NOMO-1 treated with dmso at 0.1 percent for 144 hours (cell line): ENCODE data around the gene MEGF8.
"Not testable (repeated sequence)": the region's sequence is repeated elsewhere in the genome, so short reads cannot be mapped to it uniquely, and the experiment has no call there.

Experiments
- DNase-seq: peaks from one replicate; lab custom pipeline; 2025; ENCODE audit not compliant: unreplicated experiment; lab: John Stamatoyannopoulos, UW

Gene MEGF8

DNA sequence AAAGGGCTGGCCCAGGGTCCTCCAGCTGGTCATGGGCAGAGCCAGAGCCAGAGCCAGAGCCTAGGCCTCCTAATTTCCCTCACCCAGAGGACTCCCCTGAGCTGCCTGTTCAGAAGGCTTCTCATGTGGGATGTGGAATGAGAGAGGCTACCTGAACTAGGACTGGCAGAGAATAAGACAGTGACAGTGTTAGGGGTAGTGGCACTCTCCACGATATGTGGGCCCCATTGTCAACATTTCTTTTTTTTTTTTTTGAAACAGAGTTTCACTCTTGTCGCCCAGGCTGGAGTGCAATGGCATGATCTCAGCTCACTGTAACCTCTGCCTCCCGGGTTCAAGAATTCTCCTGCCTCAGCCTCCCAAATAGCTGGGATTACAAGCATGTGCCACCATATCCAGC lies 5.9 kb downstream of the MEGF8 start:
- DNase-seq = not testable (repeated sequence)

DNA sequence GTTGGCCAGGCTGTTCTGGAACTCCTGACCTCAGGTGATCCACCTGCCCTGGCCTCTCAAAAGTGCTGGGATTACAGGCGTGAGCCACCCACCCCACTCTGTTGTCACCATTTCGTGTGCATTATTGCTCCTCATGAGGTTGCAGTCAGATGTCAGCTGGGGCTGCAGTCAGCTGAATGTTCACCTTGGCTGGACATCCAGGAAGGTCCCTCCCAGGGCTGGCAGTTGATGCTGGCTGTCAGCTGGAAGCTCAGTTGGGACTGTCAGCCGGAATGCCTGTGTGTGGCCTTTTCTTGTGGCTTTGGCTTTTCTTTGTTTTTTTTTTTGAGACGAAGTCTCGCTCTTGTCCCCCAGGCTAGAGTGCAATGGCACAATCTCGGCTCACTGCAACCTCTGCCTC lies 6.6 kb downstream of the MEGF8 start:
- DNase-seq = no peak

DNA sequence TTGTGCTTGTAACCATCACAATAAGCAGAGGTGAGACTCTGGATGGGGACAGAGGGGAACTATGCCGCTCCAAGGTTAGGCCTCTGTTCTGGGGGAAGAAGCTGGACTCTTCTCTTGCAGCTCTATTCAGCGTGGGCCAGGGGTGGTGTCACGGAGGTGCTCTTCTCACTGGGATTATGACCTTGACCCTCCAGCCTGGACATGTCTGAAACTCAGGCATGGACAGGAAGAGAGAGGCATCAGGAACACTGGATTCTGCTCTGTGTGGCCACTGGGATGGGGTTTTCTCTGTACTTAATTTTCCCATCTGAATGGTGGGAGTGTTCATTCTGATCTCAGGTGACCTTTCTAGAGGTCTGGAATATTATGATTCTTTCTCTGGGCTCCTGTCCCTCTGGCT lies 7.6 kb downstream of the MEGF8 start:
- DNase-seq = no peak

DNA sequence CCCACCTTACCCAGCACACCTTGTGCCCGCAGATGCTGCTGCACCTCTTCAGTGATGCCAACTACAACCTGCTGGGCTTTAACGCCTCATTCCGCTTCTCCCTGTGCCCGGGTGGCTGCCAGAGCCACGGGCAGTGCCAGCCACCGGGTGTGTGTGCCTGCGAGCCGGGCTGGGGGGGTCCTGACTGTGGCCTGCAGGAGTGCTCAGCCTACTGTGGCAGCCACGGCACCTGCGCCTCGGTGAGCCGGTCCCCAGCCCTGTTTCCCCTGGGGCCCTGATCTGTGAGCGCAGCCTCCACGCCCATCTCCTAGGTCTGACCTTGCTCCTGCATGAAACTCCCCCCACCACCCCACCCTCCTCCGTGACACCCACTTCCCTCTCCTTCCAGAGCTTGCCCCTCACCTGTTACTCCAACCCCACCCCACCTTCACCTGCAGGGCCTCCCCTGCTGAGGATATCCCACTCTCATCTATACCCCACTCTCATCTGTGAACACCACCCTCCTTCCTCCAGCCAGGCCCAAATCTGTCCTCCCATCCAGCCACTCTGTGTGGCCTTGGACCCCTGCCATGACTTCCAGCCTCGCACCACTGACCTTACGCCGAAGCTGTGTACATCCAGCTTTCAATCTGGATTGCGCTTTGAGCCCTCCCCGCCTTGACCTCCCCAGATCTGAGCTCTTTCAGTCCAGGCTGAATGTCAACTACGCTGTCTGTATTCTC lies 8.7 kb downstream of the MEGF8 start:
- DNase-seq = no peak

DNA sequence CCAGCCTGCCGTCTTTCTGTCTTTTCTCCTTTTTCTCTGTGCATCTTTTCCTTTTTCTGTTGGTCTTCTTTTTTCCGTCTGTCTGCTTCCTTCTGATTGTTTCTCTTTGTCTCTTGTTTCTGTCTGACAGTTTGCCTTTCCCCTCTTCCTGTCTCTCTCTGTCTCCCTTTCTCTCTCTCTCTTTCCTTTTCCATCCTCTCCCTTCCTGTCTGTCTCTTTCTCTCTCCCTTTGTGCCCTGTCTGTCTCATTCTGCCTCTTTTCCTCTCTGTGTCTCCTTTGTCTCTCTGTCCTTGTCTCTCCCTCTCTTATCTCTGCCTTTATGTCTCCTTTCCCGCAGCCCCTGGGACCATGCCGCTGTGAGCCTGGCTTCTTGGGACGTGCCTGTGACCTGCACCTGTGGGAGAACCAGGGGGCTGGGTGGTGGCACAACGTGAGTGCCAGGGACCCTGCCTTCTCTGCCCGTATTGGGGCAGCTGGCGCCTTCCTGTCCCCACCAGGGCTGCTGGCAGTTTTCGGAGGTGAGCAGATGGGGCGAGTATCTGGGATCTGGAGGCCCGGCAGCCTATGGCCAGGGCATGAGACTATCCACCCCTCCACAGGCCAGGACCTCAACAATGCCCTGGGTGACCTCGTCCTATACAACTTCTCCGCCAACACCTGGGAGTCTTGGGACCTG lies 9.4 kb downstream of the MEGF8 start:
- DNase-seq = no peak

DNA sequence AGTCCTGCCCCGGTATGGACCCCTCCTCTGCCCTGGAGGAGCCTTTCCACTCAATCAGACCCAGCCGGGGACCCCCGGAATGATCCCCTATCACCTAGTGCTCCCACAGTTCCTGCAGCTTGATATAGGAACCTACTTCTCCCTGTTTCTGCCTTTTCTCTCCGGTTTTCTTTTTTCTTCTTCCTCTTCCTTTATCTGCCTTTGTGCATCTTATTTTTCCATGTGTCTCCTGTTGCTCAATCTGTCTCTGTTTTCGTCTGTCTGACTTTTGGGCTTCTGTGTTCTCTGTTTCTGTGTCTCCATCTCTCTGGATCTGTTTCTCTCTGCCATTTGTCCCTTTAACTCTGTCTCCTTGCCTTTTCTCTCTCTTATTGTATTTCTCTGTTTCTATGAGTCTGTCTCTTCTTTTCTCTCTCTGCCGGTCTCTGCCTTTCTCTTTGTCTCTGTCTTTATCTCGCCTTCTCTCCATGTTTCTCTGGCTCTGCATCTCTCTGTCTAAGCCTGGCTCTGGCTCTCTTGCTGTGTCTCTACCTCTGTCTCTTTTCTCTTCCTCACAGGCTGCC lies 10.0 kb downstream of the MEGF8 start:
- no peak for DNase-seq

DNA sequence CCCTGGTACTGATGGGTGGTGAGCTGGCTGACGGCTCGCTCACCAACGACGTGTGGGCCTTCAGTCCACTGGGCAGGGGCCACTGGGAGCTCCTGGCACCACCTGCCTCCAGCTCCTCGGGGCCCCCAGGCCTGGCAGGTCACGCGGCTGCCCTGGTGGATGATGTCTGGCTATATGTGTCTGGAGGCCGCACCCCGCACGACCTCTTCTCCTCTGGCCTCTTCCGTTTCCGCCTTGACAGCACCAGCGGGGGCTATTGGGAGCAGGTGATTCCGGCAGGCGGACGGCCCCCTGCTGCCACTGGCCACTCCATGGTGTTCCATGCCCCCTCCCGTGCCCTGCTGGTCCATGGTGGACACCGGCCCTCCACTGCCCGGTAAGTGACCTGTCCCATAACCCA lies 10.5 kb downstream of the MEGF8 start:
- DNase-seq = no peak

DNA sequence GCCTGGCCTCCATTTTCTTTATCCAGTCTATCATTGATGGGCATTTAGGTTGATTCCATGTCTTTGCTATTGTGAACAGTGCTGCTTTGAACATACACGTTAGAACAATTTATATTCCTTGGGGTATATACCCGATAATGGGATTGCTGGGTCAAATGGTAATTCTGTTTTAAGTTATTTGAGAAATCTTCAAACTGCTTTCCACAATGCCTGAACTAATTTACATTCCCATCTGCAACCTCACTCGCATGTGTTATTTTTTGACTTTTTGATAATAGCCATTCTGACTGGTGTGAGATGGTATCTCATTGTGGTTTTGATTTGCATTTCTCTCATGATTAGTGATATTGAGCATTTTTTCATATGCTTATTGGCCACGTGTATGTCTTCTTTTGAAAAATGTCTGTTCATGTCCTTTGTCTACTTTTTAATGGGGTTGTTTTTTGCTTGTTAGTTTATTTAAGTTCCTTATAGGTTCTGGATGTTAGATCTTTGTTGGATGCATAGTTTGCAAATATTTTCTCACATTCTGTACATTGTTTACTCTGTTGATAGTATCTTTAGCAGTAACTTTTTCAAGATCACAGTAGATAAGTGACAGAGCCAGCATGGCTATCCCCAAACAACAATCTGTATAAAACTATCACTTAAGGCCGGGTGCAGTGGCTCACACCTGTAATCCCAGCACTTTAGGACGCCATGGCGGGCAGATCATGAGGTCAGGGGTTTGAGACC lies 13.9 kb downstream of the MEGF8 start:
- not testable (repeated sequence) for DNase-seq

DNA sequence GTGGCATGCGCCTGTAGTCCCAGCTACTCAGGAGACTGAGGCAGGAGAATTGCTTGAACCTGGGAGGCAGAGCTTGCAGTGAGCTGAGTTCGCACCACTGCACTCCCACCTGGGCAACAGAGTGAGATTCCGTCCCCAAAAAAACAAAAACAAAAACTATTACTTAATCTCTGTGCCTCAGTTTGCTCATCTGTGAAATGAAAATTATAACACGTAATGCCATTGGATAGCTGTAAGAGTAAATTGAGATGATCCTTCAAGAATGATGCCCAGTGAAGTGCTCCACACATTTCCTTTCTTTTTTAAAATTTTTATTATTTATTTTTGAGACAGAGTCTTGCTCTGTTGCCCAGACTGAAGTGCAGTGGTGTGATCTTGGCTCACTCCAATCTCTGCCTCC lies 14.5 kb downstream of the MEGF8 start:
- DNase-seq = not testable (repeated sequence)

DNA sequence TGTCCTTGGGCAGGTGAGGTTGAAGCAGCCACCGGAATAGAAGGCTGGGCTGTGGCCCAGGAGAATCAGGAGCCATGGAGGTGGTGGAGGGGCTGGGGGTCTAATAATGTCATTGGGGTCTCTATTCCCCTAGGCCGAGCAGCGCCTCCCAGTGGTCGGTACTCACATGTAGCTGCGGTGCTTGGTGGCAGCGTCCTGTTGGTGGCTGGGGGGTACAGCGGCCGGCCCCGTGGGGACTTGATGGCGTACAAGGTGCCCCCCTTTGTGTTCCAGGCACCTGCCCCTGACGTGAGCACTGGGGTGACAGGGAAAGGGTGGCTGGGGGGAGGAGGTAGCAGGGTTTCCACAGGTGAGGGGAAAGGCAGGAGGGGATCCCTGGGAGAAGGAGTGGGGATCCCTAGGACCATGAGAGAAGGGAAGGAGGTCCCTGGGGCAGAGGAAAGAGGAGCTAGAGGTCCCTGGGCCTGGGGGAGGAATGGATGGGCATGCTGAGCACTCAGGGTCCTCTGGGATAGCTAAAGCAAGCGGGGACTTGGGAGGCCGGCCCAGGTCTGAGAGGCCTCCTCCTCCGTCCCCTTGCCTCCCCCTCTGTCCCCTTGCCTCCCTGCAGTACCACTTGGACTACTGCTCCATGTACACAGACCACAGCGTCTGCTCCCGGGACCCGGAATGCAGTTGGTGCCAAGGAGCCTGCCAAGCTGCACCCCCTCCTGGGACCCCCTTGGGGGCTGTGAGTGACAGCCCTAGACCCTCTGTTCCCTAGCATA lies 18.1 kb downstream of the MEGF8 start:
- no peak for DNase-seq

DNA sequence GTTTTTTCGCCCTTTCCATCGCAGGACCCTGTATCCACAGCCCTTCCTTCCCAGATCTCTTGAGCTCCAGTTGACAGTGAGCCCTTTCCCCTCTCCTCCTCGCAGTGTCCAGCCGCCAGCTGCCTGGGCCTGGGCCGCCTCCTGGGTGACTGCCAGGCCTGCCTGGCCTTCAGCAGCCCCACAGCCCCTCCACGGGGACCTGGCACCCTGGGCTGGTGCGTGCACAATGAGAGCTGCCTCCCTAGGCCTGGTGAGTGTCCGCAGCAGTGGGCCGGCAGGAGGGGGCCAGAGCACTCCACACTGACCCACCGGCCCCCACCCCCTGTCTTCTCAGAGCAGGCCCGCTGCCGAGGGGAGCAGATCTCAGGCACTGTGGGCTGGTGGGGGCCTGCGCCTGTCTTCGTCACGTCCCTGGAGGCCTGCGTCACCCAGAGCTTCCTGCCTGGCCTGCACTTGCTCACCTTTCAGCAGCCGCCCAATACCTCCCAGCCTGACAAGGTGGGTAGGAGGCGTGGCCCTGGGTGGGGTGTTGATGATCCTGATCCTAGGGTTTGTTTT lies 19.0 kb downstream of the MEGF8 start:
- no peak for DNase-seq

DNA sequence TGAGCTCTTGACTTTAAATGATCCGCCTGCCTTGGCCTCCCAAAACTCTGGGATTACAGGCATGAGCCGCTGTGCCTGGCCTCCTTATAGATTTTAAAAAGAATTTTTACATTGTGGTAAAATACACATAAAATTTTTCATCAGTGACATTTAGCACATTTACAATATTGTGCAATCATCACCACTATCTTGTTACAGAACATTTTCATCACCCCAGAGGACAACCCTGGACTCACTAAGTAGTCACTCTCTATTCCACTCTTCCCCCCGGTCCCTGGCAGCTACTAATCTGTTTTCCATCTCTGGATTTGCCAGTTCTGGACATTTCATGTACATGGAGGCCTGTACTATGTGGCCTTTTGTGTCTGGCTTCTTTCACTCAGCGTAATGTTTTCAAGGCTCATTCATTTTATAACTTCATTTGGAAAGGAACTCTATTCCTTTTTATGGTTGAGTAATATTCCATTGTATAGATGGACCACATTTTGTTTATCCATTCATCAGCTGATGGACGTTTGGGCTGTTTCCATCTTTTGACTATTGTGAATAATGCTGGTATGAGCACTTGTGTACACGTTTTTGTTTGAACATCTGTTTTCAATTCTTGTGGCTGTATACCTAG lies 19.9 kb downstream of the MEGF8 start:
- DNase-seq = no peak

DNA sequence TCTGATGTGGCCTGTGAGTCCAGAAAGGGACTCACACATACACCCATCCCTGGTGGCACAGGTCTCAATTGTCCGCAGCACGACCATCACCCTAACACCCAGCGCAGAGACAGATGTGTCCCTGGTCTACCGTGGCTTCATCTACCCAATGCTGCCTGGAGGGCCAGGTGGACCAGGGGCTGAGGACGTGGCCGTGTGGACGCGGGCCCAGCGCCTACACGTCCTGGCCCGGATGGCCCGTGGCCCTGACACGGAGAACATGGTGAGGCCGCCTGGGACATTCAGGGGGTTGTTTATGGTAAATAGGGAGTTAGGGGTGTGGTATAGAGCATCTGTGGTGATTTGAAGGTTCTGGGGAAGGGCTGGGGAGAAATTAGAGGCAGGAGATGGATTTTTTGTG lies 22.8 kb downstream of the MEGF8 start:
- DNase-seq = no peak

DNA sequence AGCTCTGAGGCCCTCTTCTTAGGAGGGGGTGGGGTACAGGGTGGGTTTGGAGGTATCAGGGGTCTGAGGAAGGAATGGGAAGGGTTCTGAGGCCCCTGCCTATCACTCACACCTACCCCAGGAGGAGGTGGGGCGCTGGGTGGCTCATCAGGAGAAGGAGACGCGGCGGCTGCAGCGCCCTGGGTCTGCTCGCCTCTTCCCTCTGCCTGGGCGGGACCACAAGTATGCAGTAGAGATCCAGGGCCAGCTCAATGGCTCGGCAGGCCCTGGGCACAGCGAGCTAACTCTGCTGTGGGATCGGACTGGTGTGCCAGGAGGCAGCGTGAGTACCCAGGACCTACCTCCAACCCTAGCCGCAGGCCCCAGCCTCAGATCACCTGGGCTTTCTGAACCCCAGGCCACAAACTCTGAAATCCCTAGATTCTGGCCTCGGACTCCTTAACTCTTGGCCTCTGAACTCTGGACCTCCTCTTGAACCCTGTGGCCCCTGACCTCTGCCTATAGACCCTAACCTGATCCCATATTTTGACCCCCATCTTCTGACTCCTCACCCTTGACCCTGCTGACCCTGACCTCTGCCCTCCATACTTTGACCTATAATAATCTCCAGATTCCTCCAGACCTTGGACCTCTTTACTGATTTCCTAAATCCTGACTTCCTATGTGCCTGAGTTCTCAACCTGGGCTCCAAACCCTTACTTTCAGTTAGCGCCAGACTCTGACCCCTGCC lies 24.1 kb downstream of the MEGF8 start:
- no peak for DNase-seq

DNA sequence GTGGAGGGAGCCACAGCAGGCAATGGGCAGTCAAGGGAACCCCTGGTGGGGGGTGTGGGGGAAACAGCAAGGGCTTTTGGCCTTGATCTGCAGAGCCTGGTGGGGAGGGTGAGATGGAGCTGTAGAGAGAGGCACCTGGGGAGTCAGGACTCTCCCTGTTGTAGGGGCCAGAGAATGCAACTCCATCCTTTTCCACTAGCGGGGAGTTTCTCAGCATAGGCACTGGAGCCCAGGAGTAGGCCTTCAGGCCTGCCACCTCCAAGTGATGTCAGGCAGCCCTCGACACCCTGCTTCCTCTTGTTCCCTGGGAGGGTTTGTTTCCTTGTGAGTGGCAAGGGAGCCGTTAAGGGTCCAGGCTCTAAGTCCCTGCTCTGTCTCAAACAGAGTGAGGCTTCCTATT lies 25.0 kb downstream of the MEGF8 start:
- DNase-seq = no peak

DNA sequence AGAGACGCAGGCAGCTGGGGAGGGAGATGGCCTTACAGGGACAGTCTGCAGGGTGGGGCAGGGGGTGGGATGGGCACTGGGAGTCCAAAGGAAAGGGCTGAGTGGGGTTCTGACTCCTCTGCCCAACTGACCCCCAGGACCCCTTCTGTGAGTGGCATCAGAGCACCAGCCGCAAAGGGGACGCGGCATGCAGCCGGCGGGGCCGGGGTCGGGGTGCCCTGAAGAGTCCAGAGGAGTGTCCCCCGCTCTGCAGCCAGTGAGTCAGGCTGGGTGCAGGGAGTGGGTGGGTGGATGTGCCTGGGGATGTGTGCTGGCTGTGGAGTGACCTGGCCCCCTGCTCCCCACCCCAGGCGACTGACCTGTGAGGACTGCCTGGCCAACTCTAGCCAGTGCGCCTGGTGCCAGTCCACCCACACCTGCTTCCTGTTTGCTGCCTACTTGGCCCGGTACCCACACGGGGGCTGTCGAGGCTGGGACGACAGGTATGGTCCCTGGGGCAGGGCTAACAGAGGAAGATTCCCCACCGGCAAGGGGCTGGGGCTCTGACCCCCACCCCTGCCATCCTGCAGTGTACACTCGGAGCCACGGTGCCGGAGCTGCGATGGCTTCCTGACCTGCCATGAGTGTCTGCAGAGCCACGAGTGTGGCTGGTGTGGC lies 25.8 kb downstream of the MEGF8 start:
- no peak for DNase-seq

DNA sequence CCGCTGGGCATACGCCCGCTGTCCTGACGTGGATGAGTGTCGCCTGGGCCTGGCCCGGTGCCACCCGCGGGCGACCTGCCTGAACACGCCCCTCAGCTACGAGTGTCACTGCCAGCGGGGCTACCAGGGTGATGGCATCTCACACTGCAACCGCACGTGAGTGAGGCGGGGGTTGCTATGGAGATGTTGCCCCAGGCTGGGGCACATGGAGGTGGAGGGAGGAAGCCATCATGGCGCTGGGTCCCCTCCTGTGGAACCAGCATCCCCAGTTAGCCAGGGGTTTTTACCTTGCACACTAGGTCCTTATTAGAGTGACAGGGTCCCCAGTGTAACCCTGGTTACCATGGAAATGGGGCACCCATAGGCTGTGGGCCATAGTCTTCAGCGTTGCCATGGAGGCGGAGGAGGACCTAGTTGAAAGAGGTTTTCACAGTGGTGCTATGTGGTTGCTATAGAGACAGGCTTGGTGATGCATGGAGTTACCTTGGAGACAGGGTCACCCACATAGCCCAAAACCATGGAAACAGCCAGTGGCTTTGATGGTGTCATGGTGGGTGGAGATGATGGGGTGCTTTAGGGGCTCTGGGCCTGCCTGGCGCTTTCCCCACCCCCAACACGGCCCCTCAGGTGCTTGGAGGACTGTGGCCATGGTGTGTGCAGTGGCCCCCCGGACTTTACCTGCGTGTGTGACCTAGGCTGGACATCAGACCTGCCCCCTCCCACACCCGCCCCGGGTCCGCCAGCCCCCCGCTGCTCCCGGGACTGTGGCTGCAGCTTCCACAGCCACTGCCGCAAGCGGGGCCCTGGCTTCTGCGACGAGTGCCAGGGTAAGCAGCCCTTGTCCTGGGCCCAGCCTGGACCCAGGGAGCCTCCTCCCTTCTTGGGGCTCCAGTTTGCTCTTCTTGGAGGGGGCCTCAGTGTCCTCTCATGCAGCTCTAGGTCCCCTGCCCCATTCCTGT lies 27.1 kb downstream of the MEGF8 start:
- no peak for DNase-seq
